ENCODE measurements around the gene GPR61.

Gene GPR61

DNA sequence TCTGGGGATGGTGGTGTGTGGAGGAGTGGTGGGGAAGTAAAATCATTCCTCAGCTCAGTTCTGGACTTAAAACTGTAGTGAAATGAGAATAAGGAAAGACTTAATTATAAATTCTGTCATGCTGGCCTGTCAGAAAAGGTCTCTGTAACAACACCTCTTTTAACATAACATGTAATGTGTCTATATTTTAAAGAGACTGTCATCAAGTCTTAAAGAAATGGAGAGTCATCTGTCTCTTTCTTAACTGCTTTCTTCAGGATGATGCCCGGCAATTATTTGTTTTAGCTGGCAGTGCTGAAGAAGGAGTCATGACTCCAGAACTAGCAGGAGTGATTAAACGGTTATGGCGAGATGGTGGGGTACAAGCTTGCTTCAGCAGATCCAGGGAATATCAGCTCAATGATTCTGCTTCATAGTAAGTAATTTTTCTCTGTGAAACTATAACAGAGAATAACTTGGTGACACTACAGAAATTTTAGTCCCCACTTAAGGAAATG lies 39.3 kb downstream of the GPR61 start:
- TF ChIP-seq, protein P1, sequence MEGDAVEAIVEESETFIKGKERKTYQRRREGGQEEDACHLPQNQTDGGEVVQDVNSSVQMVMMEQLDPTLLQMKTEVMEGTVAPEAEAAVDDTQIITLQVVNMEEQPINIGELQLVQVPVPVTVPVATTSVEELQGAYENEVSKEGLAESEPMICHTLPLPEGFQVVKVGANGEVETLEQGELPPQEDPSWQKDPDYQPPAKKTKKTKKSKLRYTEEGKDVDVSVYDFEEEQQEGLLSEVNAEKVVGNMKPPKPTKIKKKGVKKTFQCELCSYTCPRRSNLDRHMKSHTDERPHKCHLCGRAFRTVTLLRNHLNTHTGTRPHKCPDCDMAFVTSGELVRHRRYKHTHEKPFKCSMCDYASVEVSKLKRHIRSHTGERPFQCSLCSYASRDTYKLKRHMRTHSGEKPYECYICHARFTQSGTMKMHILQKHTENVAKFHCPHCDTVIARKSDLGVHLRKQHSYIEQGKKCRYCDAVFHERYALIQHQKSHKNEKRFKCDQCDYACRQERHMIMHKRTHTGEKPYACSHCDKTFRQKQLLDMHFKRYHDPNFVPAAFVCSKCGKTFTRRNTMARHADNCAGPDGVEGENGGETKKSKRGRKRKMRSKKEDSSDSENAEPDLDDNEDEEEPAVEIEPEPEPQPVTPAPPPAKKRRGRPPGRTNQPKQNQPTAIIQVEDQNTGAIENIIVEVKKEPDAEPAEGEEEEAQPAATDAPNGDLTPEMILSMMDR (IDR thresholded peaks at IDR 0.05; ENCODE audit: low read depth, low read length) = no peak
- no peak for DNase-seq (ENCODE audit: extremely low read depth, low read depth)

DNA sequence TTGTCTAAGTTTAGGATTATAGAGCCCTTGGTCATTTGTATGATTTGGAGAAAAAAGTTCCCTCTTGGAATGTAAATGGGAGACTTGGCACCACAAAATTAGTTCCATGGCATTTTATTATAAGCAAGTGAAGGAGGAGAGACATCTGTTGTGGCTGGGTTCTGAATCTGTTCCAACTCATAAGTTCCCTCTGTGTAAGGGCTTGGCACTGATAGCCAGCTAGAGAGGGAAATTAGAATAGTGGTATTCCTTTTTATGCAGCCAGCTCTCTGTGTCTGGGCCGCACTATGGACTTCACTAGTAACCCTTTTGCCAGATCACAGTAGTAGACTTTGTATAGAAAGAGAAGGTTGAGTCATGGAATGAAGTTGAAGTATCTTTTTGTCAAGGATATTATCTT lies 39.8 kb downstream of the GPR61 start:
- TF ChIP-seq, protein P1 (IDR thresholded peaks at IDR 0.05; ENCODE audit: low read depth, low read length) = no peak
- DNase-seq (ENCODE audit: extremely low read depth, low read depth) = no peak

DNA sequence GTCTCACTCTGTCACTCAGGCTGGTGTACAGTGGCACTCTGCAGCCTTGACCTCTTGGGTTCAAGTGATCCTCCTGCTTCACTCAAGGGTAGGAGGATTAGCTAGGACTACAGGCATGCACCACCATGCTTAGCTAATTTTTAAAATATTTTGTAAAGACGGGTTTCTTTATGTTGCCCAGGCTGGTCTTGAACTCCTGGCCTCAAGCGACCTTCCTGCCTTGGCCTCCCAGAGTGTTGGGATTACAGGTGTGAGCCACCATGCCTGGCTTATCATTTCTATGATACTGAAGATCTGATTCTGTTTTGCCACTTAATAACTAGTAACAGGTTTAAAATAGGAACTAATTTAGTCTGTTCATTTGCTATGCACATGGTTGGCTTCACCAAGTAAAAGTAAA lies 42.3 kb downstream of the GPR61 start:
- TF ChIP-seq, protein P1 (IDR thresholded peaks at IDR 0.05; ENCODE audit: low read depth, low read length) = no peak
- no peak for DNase-seq (ENCODE audit: extremely low read depth, low read depth)

DNA sequence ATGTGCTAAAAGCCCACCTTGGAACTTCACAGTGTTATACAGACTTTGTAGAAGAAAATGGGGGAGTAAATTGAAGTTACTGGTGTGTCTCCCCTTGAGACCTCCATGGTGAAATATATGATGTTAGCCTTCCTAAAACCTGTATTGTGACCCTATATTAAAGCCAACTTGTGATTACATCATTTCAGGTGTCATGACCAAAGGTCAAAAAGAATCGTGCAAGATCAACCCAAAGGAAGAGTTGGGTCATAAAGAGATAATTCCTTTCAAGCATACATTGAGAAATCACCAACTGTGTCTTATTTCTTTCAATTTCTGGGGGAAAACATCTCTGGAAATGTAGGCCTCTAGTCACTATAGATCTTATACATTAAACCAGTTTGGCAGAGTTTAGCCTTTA lies 45.1 kb downstream of the GPR61 start:
- TF ChIP-seq, protein P1 (IDR thresholded peaks at IDR 0.05; ENCODE audit: low read depth, low read length) = no peak
- DNase-seq (ENCODE audit: extremely low read depth, low read depth) = no peak

DNA sequence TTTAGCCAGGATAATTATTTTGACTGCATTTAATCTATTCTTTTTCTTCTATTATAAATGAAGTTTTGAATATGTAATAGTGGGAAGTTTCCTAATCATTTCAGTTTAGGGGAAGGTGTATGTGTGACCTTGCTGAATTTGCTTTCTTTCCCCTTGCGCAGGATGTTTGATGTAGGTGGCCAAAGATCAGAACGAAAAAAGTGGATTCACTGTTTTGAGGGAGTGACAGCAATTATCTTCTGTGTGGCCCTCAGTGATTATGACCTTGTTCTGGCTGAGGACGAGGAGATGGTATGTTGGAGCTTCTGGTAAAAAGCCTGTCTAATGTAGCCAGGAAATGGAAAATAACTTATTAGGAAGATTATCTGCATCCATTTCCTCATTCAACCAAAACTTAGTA lies 46.4 kb downstream of the GPR61 start:
- TF ChIP-seq, protein P1 (IDR thresholded peaks at IDR 0.05; ENCODE audit: low read depth, low read length) = no peak
- no peak for DNase-seq (ENCODE audit: extremely low read depth, low read depth)

DNA sequence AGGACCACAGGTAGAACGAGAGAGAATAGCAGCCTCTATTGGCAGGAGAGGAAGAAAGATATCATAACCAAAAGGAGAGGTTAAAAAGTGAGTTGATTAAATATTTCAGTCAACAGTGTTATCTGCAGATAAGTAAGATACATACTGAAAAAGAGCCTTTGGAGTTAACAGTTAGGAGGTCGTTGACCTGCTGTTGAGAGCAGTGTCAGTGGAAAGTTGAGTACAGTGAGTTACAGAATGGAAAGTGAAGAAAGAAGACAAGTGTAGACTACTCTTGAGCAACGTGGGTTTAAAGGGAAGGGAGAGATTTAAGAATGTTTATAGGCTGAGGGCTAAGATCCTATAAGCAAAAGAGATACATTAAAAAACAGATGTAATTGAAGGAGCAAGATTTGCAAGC lies 49.5 kb downstream of the GPR61 start:
- no peak for DNase-seq (ENCODE audit: extremely low read depth, low read depth)
- TF ChIP-seq, protein P1 (IDR thresholded peaks at IDR 0.05; ENCODE audit: low read depth, low read length) = no peak

DNA sequence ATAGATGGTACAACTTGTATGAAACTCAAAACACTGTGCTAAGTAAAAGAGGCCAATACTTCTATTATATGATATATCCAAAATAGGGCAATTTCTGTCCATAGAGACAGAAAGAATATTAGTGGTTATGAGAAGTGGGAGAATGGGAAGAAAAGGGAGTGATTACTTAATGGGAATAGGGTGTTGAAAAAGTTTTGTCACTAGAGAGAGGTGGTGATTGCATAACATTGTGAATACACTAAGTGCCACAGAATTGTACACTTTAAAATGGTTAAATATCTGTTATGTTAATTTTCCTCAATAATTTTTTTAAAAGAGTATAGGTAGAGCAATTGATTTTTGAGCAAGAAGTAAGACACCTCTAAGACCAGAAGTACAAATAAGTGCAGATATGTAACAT lies 50.0 kb downstream of the GPR61 start:
- no peak for DNase-seq (ENCODE audit: extremely low read depth, low read depth)

More for the DNA sequence above, 50.0 kb downstream of the GPR61 start:
- TF ChIP-seq, protein P1 (IDR thresholded peaks at IDR 0.05; ENCODE audit: low read depth, low read length) = no peak
